GM19351 (cell line): ENCODE data around the gene MGME1.
"Not testable (repeated sequence)": the region's sequence is repeated elsewhere in the genome, so short reads cannot be mapped to it uniquely, and the experiment has no call there.

Source experiments
- ATAC-seq: cut with Tn5 transposase; IDR thresholded peaks from one replicate; pipeline ENCODE4 v1.9.1; 2021; ENCODE audit warnings: mild to moderate bottlenecking, moderate library complexity; ENCODE audit not compliant: unreplicated experiment

The MGME1 gene

DNA sequence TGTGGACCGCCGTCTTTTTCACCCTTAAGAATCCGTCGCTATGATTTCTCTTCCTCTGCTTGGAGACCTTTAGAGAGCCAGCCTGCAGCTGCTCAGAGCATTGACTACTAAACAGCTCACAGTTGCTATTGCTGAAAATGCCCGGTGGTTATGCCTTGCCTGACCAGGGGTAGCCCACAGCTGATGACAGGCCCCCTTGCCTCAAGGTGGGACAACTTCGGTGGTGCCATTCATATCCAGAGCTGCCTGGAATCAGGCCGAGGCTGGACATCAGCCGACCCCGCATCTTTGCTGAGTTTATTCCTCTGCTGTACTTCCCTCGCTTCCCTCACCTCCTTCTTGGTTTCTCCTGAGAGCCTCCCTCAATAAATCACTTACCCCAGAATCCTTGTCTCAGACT is 49.3 kb downstream of the MGME1 start:
- ATAC-seq, result no peak

DNA sequence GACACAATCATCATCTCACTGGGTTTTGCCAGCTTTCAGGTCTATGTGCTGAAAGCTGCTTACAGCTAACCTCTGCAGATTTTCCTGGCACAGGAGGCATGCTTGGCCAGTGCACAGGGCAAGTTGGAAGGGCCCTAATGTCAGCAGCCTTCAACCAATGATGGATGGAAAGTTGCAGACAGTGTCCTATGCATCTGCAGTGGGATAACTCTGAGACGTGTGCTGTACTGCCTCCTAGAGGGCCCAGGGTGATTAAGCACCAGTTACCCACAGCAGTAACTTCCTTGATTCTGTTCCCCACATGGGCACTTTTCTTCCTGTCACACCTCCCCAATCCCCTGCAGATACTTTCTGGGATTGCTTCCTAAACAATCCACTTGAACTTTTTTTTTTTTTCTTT is 50.2 kb downstream of the MGME1 start:
- ATAC-seq, result peak; percentile 92

DNA sequence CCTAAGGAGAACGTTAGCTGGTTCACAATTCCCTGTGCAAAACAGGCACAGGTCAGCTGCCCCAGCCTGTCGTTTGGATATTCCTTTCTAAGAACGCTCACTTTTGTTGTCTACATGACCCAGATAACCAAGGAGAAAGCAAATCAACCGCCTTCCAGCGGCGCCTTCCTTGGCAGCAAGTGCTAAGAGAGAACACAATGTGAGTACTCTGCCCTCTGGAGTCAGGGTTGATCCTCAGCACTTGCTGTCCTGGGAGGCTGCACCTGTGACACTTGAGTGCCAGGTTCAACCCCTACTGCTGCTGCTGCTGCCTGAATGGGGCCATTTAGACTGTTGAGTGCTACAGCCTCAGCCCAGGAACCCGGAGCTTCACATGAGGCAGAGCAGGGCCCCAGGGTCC is 52.1 kb downstream of the MGME1 start:
- ATAC-seq, result no peak

DNA sequence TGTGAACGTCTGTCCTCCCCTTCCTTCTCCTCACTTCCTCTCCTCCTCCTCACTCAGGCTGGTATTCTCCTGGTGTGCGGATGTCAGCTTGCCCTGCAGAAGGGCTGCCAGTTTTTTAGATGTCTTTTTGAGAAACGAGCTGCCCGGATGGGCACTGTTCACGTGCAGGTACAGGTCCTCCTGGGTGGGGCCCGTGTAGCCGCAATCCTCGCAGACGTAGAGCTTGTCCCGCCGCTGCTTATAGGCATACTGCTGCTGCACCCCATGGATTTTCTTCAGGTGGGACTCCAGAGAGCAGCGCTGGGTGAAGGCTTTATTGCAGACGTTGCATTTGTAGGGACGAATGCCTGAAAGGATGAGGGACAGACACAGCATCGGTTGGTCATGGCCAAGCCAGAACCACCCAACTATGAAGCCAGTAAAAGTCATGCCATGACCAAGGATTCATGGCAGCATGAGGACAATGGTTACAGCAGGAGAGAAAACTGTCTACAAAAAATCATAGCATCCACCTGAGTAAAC is 55.8 kb downstream of the MGME1 start:
- ATAC-seq, result no peak

DNA sequence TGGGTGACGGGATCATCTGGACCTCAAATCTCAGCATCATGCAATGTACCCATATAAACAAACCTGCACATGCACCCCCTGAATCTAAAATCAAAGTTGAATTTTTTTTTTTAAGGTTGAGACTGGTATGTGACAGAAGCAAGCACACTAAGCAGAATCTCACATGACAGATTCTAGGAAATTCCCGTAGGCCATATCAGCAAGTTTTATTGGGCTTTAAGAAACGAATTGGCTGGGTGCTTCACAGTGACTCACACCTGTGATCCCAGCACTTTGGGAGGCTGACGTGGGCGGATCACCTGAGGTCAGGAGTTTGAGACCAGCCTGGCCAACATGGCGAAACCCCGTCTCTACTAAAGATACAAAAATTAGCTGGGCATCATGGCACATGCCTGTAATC is 58.2 kb downstream of the MGME1 start:
- ATAC-seq, result not testable (repeated sequence)

DNA sequence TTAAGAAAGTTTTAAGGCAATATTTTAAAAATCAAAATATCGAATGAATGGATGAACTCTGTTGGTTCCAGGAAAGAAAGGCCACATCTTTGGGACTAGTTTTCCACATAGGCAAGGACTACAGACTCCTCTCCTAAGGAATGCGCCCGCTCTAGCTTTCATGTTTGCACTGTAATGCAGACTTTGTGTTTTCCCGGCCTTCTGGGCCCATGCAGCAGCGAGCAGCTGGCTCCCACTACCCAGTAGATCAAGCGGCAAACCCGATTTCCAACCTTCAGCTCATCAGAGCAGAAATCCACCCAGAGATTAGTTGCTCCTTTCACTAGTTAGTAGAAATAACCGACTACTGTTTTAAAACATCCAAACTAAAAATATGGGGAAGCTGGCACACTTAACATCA is 61.2 kb downstream of the MGME1 start:
- no peak for ATAC-seq

DNA sequence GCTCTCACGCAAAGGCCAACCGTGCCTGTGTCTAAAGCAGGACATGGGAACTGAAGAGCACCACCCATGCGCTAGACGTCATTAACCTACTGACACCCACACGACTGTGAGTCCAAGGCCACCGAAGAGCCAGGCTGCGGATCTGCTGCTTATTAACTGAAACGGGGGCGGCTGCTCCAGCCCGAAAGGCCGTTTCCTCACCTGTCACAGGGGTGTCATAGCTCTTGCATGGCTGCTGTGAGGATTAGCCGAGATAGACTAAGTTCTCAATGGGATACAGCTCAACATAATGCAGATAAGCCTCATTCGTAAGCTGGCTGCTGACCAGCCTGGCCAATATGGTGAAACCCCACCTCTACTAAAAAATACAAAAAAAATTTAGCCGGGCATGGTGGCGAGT is 62.2 kb downstream of the MGME1 start:
- ATAC-seq, result no peak

DNA sequence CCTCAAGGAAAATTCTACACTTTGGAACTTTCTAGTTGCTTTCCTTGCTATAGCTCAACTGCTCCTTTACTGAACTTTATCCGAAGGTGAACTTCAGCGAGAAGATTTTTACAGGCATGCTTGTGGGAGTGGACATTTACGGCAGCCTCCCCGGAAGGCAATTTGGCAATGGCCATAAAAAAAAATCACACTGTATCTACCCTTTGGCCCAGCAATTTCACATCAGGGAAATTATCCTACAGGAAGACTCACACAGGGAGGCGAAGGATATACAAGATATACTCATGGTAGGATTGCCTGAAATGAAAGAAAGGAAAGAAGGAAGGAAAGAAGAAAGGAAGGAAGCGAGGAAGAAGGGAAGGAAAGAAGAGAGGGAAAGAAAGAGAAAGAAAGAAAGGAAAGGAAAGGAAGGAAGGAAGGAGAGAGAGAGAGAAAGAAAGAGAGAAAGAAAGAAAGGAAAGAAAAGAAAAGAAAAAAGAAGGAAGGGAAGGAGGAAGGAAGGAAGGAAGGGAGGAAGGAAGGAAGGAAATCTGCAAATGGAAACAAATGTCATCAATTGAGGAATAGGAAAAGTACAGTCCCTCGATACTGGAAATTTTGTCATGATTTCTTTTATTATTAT is 63.2 kb downstream of the MGME1 start:
- no peak for ATAC-seq

DNA sequence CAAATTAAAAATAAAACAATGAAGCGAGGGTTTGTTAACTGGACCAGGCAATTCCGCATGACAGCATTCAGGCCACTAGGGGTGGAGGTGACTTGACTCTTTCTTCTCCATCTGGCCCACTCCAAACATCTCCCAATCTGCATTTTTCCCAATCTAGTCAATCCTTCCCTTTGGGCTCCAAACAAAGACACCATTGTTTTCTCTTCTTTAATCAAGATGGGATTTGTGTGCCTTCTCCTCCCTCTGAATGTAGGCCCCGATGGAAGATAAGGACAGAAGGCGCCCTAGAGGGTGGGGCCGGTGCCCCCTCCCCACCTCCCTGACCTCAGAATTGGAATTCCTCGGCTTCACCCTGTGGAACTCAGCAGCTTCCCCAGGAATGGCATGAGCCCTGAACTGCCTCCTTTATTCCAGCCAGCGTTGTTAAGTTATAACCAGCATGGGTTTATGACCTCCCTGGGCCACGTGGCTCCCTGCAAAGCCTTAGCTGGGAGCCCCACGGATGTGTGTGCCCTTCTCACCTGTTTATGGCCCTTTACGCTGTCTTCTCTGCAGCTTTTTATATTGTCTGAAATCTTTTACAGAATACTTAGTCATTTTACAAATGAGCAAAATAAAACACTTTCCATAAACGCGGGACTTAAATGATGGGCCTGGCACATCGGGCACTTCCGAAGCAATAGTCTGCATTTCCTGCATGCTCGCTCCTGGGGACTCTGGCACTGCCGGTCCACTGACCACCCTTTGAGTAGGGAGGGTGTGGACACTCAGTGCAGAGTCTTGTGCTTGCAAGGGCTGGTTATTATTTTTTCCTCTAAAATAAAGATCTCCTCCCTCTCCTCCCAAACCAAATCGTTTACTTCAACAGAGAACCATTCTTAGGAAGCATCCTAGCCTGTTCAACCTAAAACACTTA is 64.4 kb downstream of the MGME1 start:
- no peak for ATAC-seq

DNA sequence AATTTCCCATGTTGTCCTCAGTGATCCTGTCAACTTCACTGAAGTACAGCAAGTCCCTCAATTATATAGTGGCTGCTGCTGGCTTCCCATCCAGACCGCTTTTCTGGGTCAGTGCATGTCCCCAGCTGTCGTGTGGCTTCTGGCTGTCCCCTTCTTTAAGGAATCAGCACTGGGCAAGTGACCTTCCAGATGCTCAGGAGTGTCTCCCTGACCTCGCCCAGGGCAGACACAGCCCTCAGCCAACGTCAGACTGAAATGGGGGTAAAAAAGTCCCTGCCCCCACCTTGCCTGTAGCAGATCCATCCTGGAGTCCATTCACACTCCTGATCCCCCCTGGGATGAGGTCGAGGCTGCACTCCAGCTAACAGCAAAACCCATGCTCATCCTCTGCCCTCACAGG is 65.2 kb downstream of the MGME1 start:
- ATAC-seq, result no peak

DNA sequence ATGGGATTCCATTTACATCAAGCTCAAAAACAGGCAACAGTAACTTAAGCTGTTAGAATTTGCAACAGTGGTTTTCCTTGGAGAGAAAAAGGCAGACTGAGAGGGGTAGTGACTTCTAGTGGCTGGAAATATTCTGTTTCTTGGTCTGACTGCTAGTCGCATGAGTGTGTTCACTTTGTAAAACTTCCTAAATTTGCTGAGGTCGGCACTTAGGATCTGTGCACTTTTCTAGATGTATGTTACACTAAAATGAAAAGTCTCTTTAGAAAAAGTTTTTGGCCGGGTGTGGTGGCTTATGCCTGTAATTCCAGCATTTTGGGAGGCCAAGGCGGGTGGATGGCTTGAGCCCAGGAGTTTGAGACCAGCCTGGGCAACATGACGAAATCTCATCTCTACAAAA is 70.2 kb downstream of the MGME1 start:
- no peak for ATAC-seq
